Measurements from ENCODE around the gene APRT. TPM values are rescaled to one million over a fixed set of nuclear protein-coding genes. Genes with fewer than 3 reads are reported as not detected.

The APRT gene
- total and polyA plus RNA-seq, 2 of the 4 experiments (the other 2 are of a cell fraction) = 40.5 to 157 TPM

GRCh38 chr16:88804173-88804551 is 7.6 kb downstream of the APRT start:
- Histone ChIP-seq H2AK9ac (replicated peaks; ENCODE audit: low read depth, low read length, poor library complexity) (peak overlapping the region; percentile 98), H2BK5ac (ENCODE audit: low read depth, low read length, poor library complexity, severe bottlenecking) (no peak overlapping the region), H3K27me3 (ENCODE audit: control insufficient read depth, insufficient read depth, low read length) (no peaks in the 10 kb centered on the region), H3K56ac (ENCODE audit: extremely low read depth, insufficient read depth, low read length) (peak overlapping the region; percentile 30), H2AFZ (replicated peaks; ENCODE audit: low read length, poor library complexity) (peak overlapping the region; percentile 43), H2AK5ac (ENCODE audit: low read depth, low read length) (peak overlapping the region; percentile 82), H4K20me1 (ENCODE audit: insufficient read depth, low read length) (peaks cover 2% of the 10 kb centered on the region), H3K9ac (ENCODE audit: low read depth, low read length) (peak overlapping the region; percentile 67), H3K23ac (ENCODE audit: low read depth, low read length) (peak overlapping the region; percentile 66; the same call in 1 of the 2 replicates), H3K79me1 (ENCODE audit: low read depth in 1 of 2, low read length in 2 of 2) (peaks cover 7 to 39% of the 10 kb centered on the region in 2 experiments; a peak in 3 of 4 replicates), H2BK20ac (ENCODE audit: low read depth, low read length) (no peak overlapping the region), H3K14ac (replicated peaks; ENCODE audit: low read depth, low read length) (peak overlapping the region; percentile 79; the same call in 1 of the 2 replicates), H3K18ac (ENCODE audit: low read depth, low read length) (no peak overlapping the region), H4K5ac (ENCODE audit: low read depth, low read length) (no peak overlapping the region), H2BK15ac (ENCODE audit: low read depth, low read length) (no peak overlapping the region), H4K8ac (ENCODE audit: low read depth in 2 of 2, low read length in 2 of 2) (0 out of 4 replicates have a peak overlapping the region, but pooled peaks of 1 of the 2 experiments have one; percentile 55), H3K4me1 (ENCODE audit: control insufficient read depth, insufficient read depth, low read length) (peaks cover 8% of the 10 kb centered on the region; the same call in 1 of the 2 replicates), H3K9me3 (ENCODE audit: control insufficient read depth, insufficient read depth, low read length) (no peaks in the 10 kb centered on the region), H3K4me3 (ENCODE audit: insufficient read depth, low read depth, low read length) (peak overlapping the region; percentile 43), H3K9me1 (ENCODE audit: insufficient read depth, low read length) (no peaks in the 10 kb centered on the region; the same call in 1 of the 2 replicates), H3K4me2 (ENCODE audit: low read depth, low read length) (peak overlapping the region; percentile 68), H3K36me3 (ENCODE audit: control insufficient read depth, insufficient read depth, low read length) (peaks cover 14% of the 10 kb centered on the region), H3K4ac (ENCODE audit: low read depth, low read length) (peak overlapping the region; percentile 4; the same call in 1 of the 2 replicates), H2BK120ac (ENCODE audit: low read depth, low read length) (no peak overlapping the region), H3K27ac (ENCODE audit: insufficient read depth, low read length) (peak overlapping the region; percentile 37; the same call in 1 of the 2 replicates), H4K91ac (ENCODE audit: insufficient read depth, low read depth, low read length) (no peak overlapping the region; the same call in 1 of the 2 replicates)
- in situ Hi-C loops (cut with MboI; ENCODE audit: low sequenced_read_pairs) = no loop called here
- POLR2A ChIA-PET (ENCODE audit: unreplicated experiment) = no interaction called here
- intact Hi-C loops (cut with micrococcal nuclease) = no loop called here
- no peak for DNase-seq
- no peak for ATAC-seq (ENCODE audit: low read depth)
- CTCF ChIA-PET = no interaction called here
- dilution Hi-C loops (cut with HindIII; ENCODE audit: low sequenced_read_pairs, unreplicated experiment) = no loop called here
- TF ChIP-seq POLR2A (IDR thresholded peaks at IDR 0.05; ENCODE audit: low read depth, low read length) = no peak
- no peak for TF ChIP-seq MAFK (IDR thresholded peaks at IDR 0.05; ENCODE audit: low read depth, low read length)
- TF ChIP-seq SMC3 (IDR thresholded peaks at IDR 0.05; ENCODE audit: low read depth, low read length) = no peak
- TF ChIP-seq FOS (IDR thresholded peaks at IDR 0.05; ENCODE audit: low read depth, low read length) = no peak
- TF ChIP-seq USF2 (IDR thresholded peaks at IDR 0.05; ENCODE audit: low read depth, low read length) = no peak
- no peak for TF ChIP-seq BHLHE40 (IDR thresholded peaks at IDR 0.05; ENCODE audit: low read depth, low read length)
- TF ChIP-seq RFX5 (IDR thresholded peaks at IDR 0.05; ENCODE audit: low read depth, low read length) = no peak
- no peak for TF ChIP-seq MAZ (IDR thresholded peaks at IDR 0.05; ENCODE audit: borderline replicate concordance, low read depth, low read length)
- no peak for TF ChIP-seq CHD1 (IDR thresholded peaks at IDR 0.05; ENCODE audit: low read depth, low read length)
- TF ChIP-seq ELK1 (IDR thresholded peaks at IDR 0.05; ENCODE audit: borderline replicate concordance, low read depth, low read length) = no peak
- TF ChIP-seq NFE2L2 (IDR thresholded peaks at IDR 0.05; ENCODE audit: low read depth, low read length) = no peak
- no peak for TF ChIP-seq MXI1 (IDR thresholded peaks at IDR 0.05; ENCODE audit: borderline replicate concordance, low read depth, low read length)
- TF ChIP-seq CEBPB (IDR thresholded peaks at IDR 0.05; ENCODE audit: low read depth, low read length) = no peak
- no peak for TF ChIP-seq RAD21 (IDR thresholded peaks at IDR 0.05; ENCODE audit: low read length)
- TF ChIP-seq RCOR1 (IDR thresholded peaks at IDR 0.05; ENCODE audit: insufficient replicate concordance, low read length) = no peak
- no peak for TF ChIP-seq CTCF (conservative IDR thresholded peaks at IDR 0.05; ENCODE audit: low read depth, low read length)
- no TSS peak for BruUV-seq (replicated peaks)
- 4% methylated on average over 5 of the region's 16 CpGs; no CpG with 5 or more reads in 1 of the 2 experiments for WGBS, 2 experiments (ENCODE audit: extremely low coverage in 2 of 2, insufficient read length in 1 of 2)

Measured in IMR-90 (cell line).